Osteocyte (in vitro differentiated cells): ENCODE results near the gene BACE1. TPM values are rescaled to one million over a fixed set of nuclear protein-coding genes. Genes with fewer than 3 reads are reported as not detected.

Source experiments
- DNase-seq: peaks from one replicate; pipeline ENCODE4 v3.0.0; 2021; ENCODE audit warnings: mixed read lengths; ENCODE audit not compliant: unreplicated experiment; ENCODE audit errors: extremely low spot score
- H3K27ac Mint-ChIP-seq: one replicate; pipeline ENCODE4 v1.8.0; 2021; ENCODE audit warnings: mild to moderate bottlenecking, mixed read lengths; ENCODE audit not compliant: unreplicated experiment
- H3K27me3 Mint-ChIP-seq: one replicate; pipeline ENCODE4 v1.8.0; 2021; ENCODE audit warnings: mixed read lengths; ENCODE audit not compliant: unreplicated experiment
- H3K36me3 Mint-ChIP-seq: one replicate; pipeline ENCODE4 v1.8.0; 2021; ENCODE audit warnings: mixed read lengths; ENCODE audit not compliant: unreplicated experiment
- H3K4me1 Mint-ChIP-seq: one replicate; pipeline ENCODE4 v1.8.0; 2021; ENCODE audit warnings: mixed read lengths; ENCODE audit not compliant: unreplicated experiment
- H3K4me3 Mint-ChIP-seq: one replicate; pipeline ENCODE4 v1.8.0; 2021; ENCODE audit warnings: mild to moderate bottlenecking, moderate library complexity, mixed read lengths; ENCODE audit not compliant: unreplicated experiment
- H3K9me3 Mint-ChIP-seq: one replicate; pipeline ENCODE4 v1.8.0; 2021; ENCODE audit warnings: mixed read lengths; ENCODE audit not compliant: unreplicated experiment
- CTCF ChIP-seq: fragments of 200-600 bp; sonication (generic); IDR thresholded peaks from 2 replicates; pipeline ENCODE4 v1.5.0; 2021; ENCODE audit warnings: antibody characterized with exemption, mild to moderate bottlenecking, moderate library complexity
- total RNA-seq: library from RNA; stranded (reverse); gene quantifications from 2 replicates; pipeline ENCODE4 v1.2.1, GENCODE V29; 2021

BACE1 gene
- total RNA-seq, 1 donor from 2014 or later = 74.8 TPM

GRCh38 chr11:117305145-117305544, 10.9 kb downstream of the BACE1 start:
- Mint-ChIP-seq H3K27ac (no peak overlapping the region), H3K27me3 (no peaks in the 10 kb centered on the region), H3K36me3 (peaks cover 4% of the 10 kb centered on the region), H3K9me3 (no peaks in the 10 kb centered on the region), H3K4me3 (no peak overlapping the region), H3K4me1 (peaks cover 12% of the 10 kb centered on the region)
- no peak for DNase-seq
- no peak for TF ChIP-seq CTCF

- H3K4me1 Mint-ChIP-seq = peaks cover 22% of the 10 kb centered on the region
- no peak for TF ChIP-seq CTCF
- H3K4me3 Mint-ChIP-seq = no peak overlapping the region
- peaks cover 7% of the 10 kb centered on the region for H3K36me3 Mint-ChIP-seq
- H3K27ac Mint-ChIP-seq = no peak overlapping the region
- no peaks in the 10 kb centered on the region for H3K27me3 Mint-ChIP-seq
- H3K9me3 Mint-ChIP-seq = no peaks in the 10 kb centered on the region
- no peak for DNase-seq
These were observed 12.3 kb downstream of the BACE1 start for GRCh38 chr11:117303646-117304315.

GRCh38 chr11:117303101-117303500, 13.0 kb downstream of the BACE1 start:
- peaks cover 21% of the 10 kb centered on the region for H3K4me1 Mint-ChIP-seq
- no peak for DNase-seq
- H3K36me3 Mint-ChIP-seq = peaks cover 7% of the 10 kb centered on the region
- no peak for TF ChIP-seq CTCF
- no peak overlapping the region for H3K4me3 Mint-ChIP-seq
- H3K27me3 Mint-ChIP-seq = no peaks in the 10 kb centered on the region
- H3K27ac Mint-ChIP-seq = no peak overlapping the region
- H3K9me3 Mint-ChIP-seq = no peaks in the 10 kb centered on the region

- no peak for DNase-seq
- peaks cover 7% of the 10 kb centered on the region for H3K36me3 Mint-ChIP-seq
- no peak overlapping the region for H3K27ac Mint-ChIP-seq
- TF ChIP-seq CTCF = no peak
- H3K27me3 Mint-ChIP-seq = no peaks in the 10 kb centered on the region
- H3K9me3 Mint-ChIP-seq = no peaks in the 10 kb centered on the region
- H3K4me3 Mint-ChIP-seq = no peak overlapping the region
- peaks cover 20% of the 10 kb centered on the region for H3K4me1 Mint-ChIP-seq
These were observed 13.8 kb downstream of the BACE1 start for GRCh38 chr11:117302228-117302627.

- no peak for DNase-seq
- H3K4me3 Mint-ChIP-seq = peak overlapping the region; percentile 11
- no peak for TF ChIP-seq CTCF
These were observed 15.3 kb downstream of the BACE1 start for GRCh38 chr11:117300773-117301172.

More at GRCh38 chr11:117300773-117301172, 15.3 kb downstream of the BACE1 start:
- Mint-ChIP-seq H3K27ac (peak overlapping the region; percentile 56), H3K9me3 (no peaks in the 10 kb centered on the region), H3K36me3 (peaks cover 7% of the 10 kb centered on the region), H3K27me3 (no peaks in the 10 kb centered on the region), H3K4me1 (peaks cover 20% of the 10 kb centered on the region)
